Measurements from ENCODE around the gene MCM3AP.
"Not testable (repeated sequence)": the region's sequence is repeated elsewhere in the genome, so short reads cannot be mapped to it uniquely, and the experiment has no call there.

- TF ChIP-seq POLR2AphosphoS5, CTCF, POLR2A, EP300 (IDR thresholded peaks at IDR 0.05): not testable (repeated sequence)
Observed at GRCh38 chr21:46223661-46224060, 61.8 kb downstream of the MCM3AP start.

Data from sigmoid colon (tissue), 4 donors.